HUDEP-2 (cell line): ENCODE data around the gene KRTAP3-3.
"Not testable (repeated sequence)": the region's sequence is repeated elsewhere in the genome, so short reads cannot be mapped to it uniquely, and the experiment has no call there.

Experiments
- DNase-seq, 76 experiments: peaks; one replicate each; lab custom pipeline; 2025; ENCODE audit not compliant: unreplicated experiment in 76 of 76; lab: John Stamatoyannopoulos, UW

The KRTAP3-3 gene

DNA sequence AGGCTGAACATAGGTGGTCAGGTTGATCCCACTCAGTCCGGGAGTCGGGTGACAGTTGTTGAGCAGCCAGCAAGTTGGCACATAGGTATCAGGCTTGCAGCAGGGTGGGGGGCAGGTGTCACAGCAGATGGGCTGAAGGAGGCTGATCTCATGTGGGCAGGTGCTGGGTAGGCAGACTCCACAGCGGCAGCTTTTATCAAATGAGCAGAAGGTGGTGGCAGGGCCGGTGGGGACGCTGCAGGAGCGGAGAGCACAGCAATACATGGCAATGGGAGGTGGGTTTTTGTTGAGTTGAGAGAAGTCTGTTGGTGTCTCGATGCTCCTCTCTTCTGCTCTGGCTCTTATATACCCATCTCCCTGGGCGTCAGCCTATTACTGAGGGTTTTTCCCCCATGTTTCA, 14.8 kb upstream of the KRTAP3-3 start, which contains the start of gene KRTAP3-1:
Gene KRTAP3-1 (minus strand): TSS at position 318 of the 400 bp plus-strand sequence. CDS start 54 bp downstream, at position 264.
- no peak for DNase-seq

GRCh38 chr17:41004397-41004796, 10.4 kb upstream of the KRTAP3-3 start:
- no peak for DNase-seq

DNA sequence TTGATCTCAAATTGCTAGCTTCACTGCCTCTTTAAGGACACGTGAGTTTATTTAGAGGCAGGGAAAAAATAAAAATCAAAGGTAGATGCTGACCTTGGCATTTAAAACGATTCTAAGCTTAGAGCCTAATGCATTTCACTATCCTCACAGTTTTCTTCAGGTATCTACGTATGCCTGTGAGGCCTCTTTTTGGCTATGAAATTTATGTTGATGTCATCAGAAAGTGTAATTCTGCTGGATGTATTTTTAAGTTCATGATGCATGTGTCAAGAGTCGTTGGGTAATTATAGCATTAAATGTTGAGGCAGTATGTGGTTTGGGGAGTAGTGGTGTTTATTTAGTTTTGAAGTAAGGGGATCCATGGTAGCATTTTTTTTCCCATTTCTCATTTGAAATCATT, 10.0 kb upstream of the KRTAP3-3 start:
- no peak for DNase-seq

DNA sequence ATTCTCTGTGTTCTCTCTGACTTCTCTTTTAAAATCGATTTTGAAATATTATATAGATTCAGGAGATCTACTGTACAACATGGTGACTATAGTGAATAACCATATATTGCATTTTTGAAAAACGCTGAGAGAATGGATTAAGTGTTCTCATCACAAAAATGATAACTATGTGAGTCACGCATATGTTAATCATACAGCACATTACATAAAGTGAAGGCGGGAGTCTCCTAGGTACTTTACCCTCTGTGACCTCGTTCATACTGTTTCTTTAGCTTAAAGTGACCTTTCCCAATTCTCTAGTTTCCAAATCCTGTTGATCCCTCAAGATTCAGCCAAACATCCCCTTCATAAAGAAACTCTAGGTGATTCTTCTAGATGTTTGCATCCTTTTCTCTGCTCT, 8.8 kb upstream of the KRTAP3-3 start:
- no peak for DNase-seq

- no peak for DNase-seq
Observed at GRCh38 chr17:41001795-41002194, 7.8 kb upstream of the KRTAP3-3 start.

DNA sequence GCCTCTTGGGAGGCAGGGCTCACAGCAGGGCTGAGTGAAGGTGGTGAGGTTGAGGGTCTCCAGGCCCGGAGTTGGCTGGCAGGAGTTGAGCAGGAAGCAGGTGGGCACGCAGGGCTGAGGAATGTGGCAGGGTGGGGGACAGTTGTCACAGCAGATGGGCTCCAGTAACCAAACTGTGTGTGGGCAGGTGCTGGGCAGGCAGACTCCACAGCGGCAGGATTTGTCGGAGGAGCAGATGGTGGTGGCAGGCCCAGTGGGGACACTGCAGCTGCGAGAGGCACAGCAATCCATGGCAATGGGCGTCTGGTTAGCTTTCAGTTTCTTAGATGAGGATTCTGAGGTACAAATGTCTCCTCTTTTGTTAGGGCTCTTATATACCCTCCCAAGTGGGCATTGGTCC, 5.6 kb upstream of the KRTAP3-3 start, which contains the start of gene KRTAP3-2:
Gene KRTAP3-2 (minus strand): TSS at position 344 of the 400 bp plus-strand sequence. CDS start 53 bp downstream, at position 291.
- not testable (repeated sequence) for DNase-seq

- DNase-seq = no peak
Observed at GRCh38 chr17:40997361-40997760, 3.4 kb upstream of the KRTAP3-3 start.

- DNase-seq = no peak
Observed at GRCh38 chr17:40996829-40997228, 2.9 kb upstream of the KRTAP3-3 start.

GRCh38 chr17:40995116-40995515, 1.2 kb upstream of the KRTAP3-3 start:
- DNase-seq = no peak

- DNase-seq = no peak
Observed at GRCh38 chr17:40993084-40993483, 880 bp downstream of the KRTAP3-3 start.

DNA sequence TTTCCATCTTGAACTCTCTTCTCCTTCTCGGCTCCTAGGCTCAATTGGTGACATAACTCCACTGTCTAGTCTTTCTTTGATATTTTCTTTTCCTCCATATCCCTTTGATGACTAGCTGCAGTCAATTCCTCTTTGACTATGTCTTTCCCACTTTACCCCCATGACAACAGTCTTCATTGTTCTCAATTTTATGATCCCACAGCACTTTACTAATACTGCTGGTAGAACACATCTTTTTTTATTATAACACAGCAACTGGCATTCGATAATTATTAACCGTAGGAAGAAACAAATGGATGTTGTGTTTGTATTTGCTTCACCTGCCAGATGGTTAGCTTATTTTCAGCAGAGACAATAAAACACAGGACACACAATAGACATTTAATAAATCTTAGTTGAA, 1.3 kb downstream of the KRTAP3-3 start:
- DNase-seq = no peak

GRCh38 chr17:40986920-40987319, 7.0 kb downstream of the KRTAP3-3 start:
- no peak for DNase-seq

GRCh38 chr17:40984226-40984625, 9.7 kb downstream of the KRTAP3-3 start, which contains the start of gene KRT40:
TSS of gene KRT40 (minus strand) at chr17:40984326. CDS start at chr17:40984273, 53 bp downstream.
- no peak for DNase-seq

DNA sequence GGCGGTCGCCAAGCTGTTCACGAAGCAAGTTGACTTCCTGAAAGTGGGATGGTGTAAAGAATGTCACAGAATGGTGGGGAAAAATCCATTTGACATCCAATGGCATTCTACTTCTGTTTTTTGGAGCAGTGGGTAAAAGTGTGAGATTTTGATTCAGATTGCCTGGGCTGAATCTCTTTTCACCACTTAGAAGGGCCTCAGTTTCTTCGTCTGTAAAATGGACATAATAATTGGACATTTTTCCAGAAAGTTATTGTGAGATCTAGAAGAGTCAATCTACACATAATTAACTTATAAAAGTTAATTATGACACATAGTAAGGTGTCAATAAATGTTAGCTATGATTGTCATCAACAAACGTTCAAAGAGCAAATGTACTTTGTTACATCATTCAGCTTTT, 12.8 kb downstream of the KRTAP3-3 start:
- DNase-seq = no peak

DNA sequence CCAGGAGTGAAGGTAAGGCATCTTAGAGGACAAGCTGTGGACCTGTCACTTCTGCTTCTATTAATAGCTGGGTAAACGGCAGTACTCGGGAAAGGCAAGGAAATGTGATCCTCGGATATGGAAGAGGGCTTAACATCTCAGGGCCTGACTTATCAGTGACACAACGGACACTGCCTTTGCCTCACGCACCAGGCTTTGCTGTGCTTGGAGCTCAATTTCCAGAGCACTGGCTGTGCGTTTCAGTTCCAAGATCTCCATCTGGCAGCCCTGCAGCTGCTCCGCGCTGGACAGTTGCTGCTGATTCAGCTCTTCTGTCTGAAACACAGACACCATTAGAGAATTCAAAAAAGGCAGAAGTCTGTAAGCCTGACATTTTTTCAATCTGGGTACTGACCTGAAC, 13.4 kb downstream of the KRTAP3-3 start:
- no peak for DNase-seq

DNA sequence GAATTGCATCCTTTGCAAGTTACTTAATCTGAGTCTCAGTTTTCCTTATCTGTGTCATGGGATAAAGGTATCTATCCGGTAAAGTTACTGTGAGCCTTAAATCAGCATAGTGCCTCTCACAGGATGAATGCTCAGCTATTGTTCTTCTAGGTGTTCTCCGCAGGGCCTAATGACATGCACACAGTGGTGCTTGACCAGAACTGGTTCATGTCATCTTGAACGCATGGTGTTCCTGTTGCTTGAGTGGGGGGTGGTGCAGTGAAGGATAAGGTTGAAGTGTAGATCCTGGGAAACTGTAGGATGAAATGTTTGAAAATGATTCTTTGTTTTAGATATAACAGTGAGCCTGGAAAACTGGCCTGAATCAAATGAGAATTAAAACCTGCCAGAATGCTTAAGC, 13.8 kb downstream of the KRTAP3-3 start:
- no peak for DNase-seq

DNA sequence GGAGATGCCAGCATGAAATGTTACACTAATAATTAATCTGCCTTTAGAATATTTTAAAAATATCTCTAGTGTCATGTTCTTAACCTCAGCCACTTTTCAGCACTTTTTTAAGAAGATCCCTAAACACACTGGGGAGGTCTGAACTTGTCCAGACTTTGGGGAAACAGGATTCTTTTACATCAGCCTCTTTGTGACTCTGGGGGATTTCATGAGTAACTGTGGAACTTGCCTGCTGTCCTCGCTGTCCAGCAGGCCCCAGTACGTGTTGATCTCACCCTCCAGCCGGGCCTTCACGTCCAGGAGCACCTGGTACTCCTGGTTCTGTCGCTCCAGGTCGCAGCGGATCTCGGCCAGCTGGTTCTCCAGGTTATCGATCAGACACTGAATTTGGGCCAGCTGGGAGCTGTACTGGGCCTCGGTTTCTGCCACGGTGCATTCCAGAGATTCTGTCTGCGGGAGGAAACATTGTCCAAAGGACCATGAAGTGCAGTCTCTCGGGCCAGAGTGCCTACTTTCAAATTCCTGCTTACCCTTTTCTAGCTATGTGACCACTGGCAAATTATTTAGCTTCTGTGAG, 15.3 kb downstream of the KRTAP3-3 start:
- no peak for DNase-seq

- no peak for DNase-seq
Observed at GRCh38 chr17:40975516-40975915, 18.4 kb downstream of the KRTAP3-3 start.

DNA sequence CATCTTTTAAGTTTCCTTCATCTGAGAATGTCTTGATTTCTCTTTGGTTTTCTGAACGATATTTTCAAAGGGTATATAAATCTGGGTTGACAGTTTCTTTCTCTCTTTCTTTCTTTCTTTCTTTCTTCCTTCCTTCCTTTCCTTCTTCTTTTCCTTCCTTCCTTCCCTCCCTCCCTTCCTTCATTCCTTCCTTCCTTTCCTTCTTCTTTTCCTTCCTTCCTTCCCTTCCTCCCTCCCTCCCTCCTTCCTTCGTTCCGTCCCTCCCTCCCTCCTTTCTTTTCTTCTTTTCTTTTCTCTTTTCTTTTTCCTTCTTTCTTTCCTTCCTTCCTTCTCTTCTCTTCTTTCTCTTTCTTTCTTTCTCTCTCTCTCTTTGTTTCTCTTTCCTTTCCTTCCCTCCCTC, 19.6 kb downstream of the KRTAP3-3 start:
- no peak for DNase-seq

GRCh38 chr17:40967582-40967981, 26.4 kb downstream of the KRTAP3-3 start:
- DNase-seq = no peak

DNA sequence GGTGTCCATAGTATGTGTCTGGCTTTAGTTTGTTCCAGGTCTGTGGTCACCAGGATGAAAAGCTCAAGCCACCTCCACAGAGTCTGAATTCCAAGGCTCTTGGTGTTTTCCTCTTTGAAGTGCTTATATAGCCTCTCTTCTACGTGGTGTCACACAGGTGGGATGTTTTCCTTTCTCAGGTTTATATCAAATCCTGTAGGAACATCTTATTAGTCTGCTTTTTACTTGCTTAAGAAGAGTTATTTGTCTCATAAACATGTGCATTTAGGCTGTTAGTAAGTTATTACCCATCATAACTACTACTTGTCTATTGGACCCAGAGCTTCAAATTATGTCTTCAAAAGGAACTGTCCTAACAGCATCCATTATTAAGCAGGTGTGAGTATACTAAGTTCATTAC, 27.1 kb downstream of the KRTAP3-3 start, which contains the start of gene KRT39:
Gene KRT39 (minus strand): TSS at position 101 of the 400 bp plus-strand sequence. CDS start 92 bp downstream, at position 9.
- DNase-seq = no peak

DNA sequence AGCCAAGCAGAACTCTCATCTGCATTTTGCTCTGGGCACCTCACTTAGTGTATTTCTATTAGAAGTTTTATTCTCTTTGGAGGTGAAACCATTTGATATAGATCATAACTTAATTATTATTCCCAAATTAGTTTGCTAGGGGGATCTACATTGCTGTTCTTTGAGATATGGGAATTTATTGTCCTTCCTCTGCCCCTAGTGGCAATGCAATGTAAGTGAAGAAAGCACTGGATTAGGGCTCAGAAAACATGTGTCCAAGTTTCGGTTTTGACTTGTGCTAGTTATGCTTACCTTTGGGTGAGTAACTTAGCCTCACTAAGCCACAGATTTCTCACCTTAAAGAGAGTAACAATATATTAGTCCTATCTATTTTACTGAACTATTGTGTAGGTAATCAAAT, 30.1 kb downstream of the KRTAP3-3 start:
- DNase-seq = no peak
